H1 (cell line): ENCODE data around the gene NXT2. TPM values are rescaled to one million over a fixed set of nuclear protein-coding genes. Genes with fewer than 3 reads are reported as not detected.
A peak's percentile ranks its signal among the peaks of the same experiment; 100 is the strongest.

Experiments
- CTCF ChIA-PET: fragments of 300-600 bp; sonication (Branson Sonifier 250); formaldehyde crosslinking; loops from one replicate; lab custom pipeline; 2021; ENCODE audit not compliant: partially characterized antibody; lab: Charles Lee
- POLR2A ChIA-PET: fragments of 300-600 bp; sonication (Branson Sonifier 250); formaldehyde crosslinking; loops from one replicate; lab custom pipeline; 2021; ENCODE audit warnings: inconsistent platforms; ENCODE audit not compliant: partially characterized antibody; lab: Charles Lee
- DNase-seq, 2 experiments: peaks; one replicate each; pipeline versions ENCODE4 v3.0.0 to v3.0.0-alpha.2; 2010 to 2022; ENCODE audit warnings: low spot score in 2 of 2, low read depth in 1 of 2, mixed read lengths in 1 of 2
- FAIRE-seq: peaks from 2 replicates; lab custom pipeline; 2011; peaks lifted over from hg19 to GRCh38; lab: Jason Lieb, UNC
- H2AFZ ChIP-seq: 2 replicates; pipeline ENCODE4 v1.8.1; 2012; ENCODE audit warnings: low read length, inconsistent platforms
- H2AK5ac ChIP-seq: 2 replicates; pipeline ENCODE4 v1.6.1; 2013; ENCODE audit warnings: low read depth, low read length
- H2BK120ac ChIP-seq: replicated peaks from 2 replicates; pipeline ENCODE3; 2013; ENCODE audit warnings: low read depth, low read length, inconsistent platforms
- H2BK12ac ChIP-seq: 2 replicates; pipeline ENCODE4 v1.6.1; 2013; ENCODE audit warnings: low read depth, low read length
- H2BK15ac ChIP-seq: 2 replicates; pipeline ENCODE4 v1.6.1; 2013; ENCODE audit warnings: low read length
- H2BK20ac ChIP-seq: 2 replicates; pipeline ENCODE4 v1.6.1; 2013; ENCODE audit warnings: low read length
- H2BK5ac ChIP-seq: 2 replicates; pipeline ENCODE4 v1.6.1; 2013; ENCODE audit warnings: low read depth, low read length
- H3K14ac ChIP-seq: 2 replicates; pipeline ENCODE4 v1.6.1; 2013; ENCODE audit warnings: inconsistent platforms; ENCODE audit not compliant: insufficient read length
- H3K18ac ChIP-seq: 2 replicates; pipeline ENCODE4 v1.6.1; 2013; ENCODE audit warnings: low read length; ENCODE audit errors: extremely low read depth
- H3K23ac ChIP-seq: 2 replicates; pipeline ENCODE4 v1.6.1; 2013; ENCODE audit warnings: inconsistent platforms; ENCODE audit not compliant: insufficient read length
- H3K23me2 ChIP-seq: 2 replicates; pipeline ENCODE4 v1.6.1; 2013; ENCODE audit warnings: low read depth, low read length
- H3K27ac ChIP-seq: 2 replicates; pipeline ENCODE4 v1.6.1; 2011; ENCODE audit warnings: low read depth, low read length, inconsistent platforms
- H3K27me3 ChIP-seq, 4 experiments: replicated peaks in 1 of 4; 1 replicate in 1 of 4; 2 replicates in 3 of 4; pipeline versions ENCODE4 v1.6.1 to v1.8.1; 2011 to 2013; ENCODE audit warnings: low read length in 3 of 4, mild to moderate bottlenecking in 3 of 4, inconsistent platforms in 2 of 4, mixed read lengths in 2 of 4, moderate library complexity in 1 of 4; ENCODE audit not compliant: control insufficient read depth in 3 of 4, insufficient read depth in 3 of 4; ENCODE audit errors: extremely low read depth in 1 of 4
- H3K36me3 ChIP-seq, 4 experiments: 2 replicates each; pipeline versions ENCODE4 v1.6.1 to v1.8.1; 2011 to 2013; ENCODE audit warnings: mild to moderate bottlenecking in 4 of 4, low read length in 3 of 4, moderate library complexity in 2 of 4, control low read depth in 1 of 4, inconsistent platforms in 1 of 4; ENCODE audit not compliant: insufficient read depth in 4 of 4, control insufficient read depth in 2 of 4
- H3K4ac ChIP-seq: replicated peaks from 2 replicates; pipeline ENCODE3; 2013; ENCODE audit warnings: low read length, low read depth, mixed read lengths, inconsistent platforms; ENCODE audit not compliant: insufficient read length
- H3K4me1 ChIP-seq, 4 experiments: replicated peaks in 1 of 4; 1 replicate in 1 of 4; 2 replicates in 3 of 4; pipeline versions ENCODE4 v1.6.1 to v1.8.1; 2011 to 2013; ENCODE audit warnings: low read length in 3 of 4, inconsistent platforms in 2 of 4, mixed read lengths in 1 of 4; ENCODE audit not compliant: insufficient read depth in 4 of 4, control insufficient read depth in 3 of 4
- H3K4me2 ChIP-seq, 2 experiments: 2 replicates each; pipeline versions ENCODE4 v1.6.1 to v1.8.1; 2011 to 2013; ENCODE audit warnings: low read depth in 2 of 2, low read length in 2 of 2, control low read depth in 1 of 2, inconsistent platforms in 1 of 2, mild to moderate bottlenecking in 1 of 2; ENCODE audit not compliant: insufficient read depth in 1 of 2
- H3K4me3 ChIP-seq, 4 experiments: fragments of 200-600, 300-600 bp in 1 of 4; sonication (generic), shearing (Covaris generic), sonication (Bioruptor Twin) in 1 of 4; 2 replicates each; pipeline versions ENCODE4 v1.5.1 to v1.8.1; 2011 to 2016; ENCODE audit warnings: low read length in 4 of 4, low read depth in 3 of 4, control low read depth in 2 of 4, inconsistent platforms in 2 of 4, mild to moderate bottlenecking in 2 of 4, mixed read lengths in 1 of 4, moderate library complexity in 1 of 4; ENCODE audit not compliant: insufficient read depth in 2 of 4; ENCODE audit errors: extremely low read depth in 1 of 4
- H3K56ac ChIP-seq: replicated peaks from 2 replicates; pipeline ENCODE3; 2013; ENCODE audit warnings: low read depth, mild to moderate bottlenecking, mixed read lengths, low read length, inconsistent platforms; ENCODE audit not compliant: insufficient read length
- H3K79me1 ChIP-seq: 2 replicates; pipeline ENCODE4 v1.6.1; 2013; ENCODE audit warnings: low read depth, low read length, control low read depth
- H3K79me2 ChIP-seq, 2 experiments: 2 replicates each; pipeline versions ENCODE4 v1.6.1 to v1.8.1; 2012 to 2013; ENCODE audit warnings: low read length in 2 of 2, mild to moderate bottlenecking in 2 of 2, inconsistent platforms in 1 of 2; ENCODE audit not compliant: insufficient read depth in 2 of 2, control insufficient read depth in 1 of 2
- H3K9ac ChIP-seq, 4 experiments: replicated peaks in 1 of 4; 1 replicate in 1 of 4; 2 replicates in 3 of 4; pipeline versions ENCODE4 v1.6.1 to v1.8.1; 2011 to 2013; ENCODE audit warnings: low read depth in 3 of 4, low read length in 3 of 4, control low read depth in 2 of 4, mild to moderate bottlenecking in 2 of 4, moderate library complexity in 2 of 4, inconsistent platforms in 1 of 4; ENCODE audit errors: extremely low read depth in 1 of 4
- H3K9me3 ChIP-seq, 2 experiments: 2 replicates each; pipeline versions ENCODE4 v1.6.1 to v1.8.1; 2012 to 2013; ENCODE audit warnings: mild to moderate bottlenecking in 2 of 2, moderate library complexity in 2 of 2, control low read depth in 1 of 2, inconsistent platforms in 1 of 2, low read depth in 1 of 2, low read length in 1 of 2, mixed read lengths in 1 of 2; ENCODE audit not compliant: insufficient read depth in 2 of 2
- H4K20me1 ChIP-seq, 2 experiments: replicated peaks in 1 of 2; 2 replicates each; pipeline versions ENCODE3 to v1.8.1; 2011 to 2013; ENCODE audit warnings: inconsistent platforms in 2 of 2, low read length in 2 of 2, mild to moderate bottlenecking in 1 of 2; ENCODE audit not compliant: insufficient read depth in 2 of 2, control insufficient read depth in 1 of 2
- H4K5ac ChIP-seq: 2 replicates; pipeline ENCODE4 v1.6.1; 2013; ENCODE audit warnings: low read length, low read depth, mixed read lengths, inconsistent platforms; ENCODE audit not compliant: insufficient read length
- H4K8ac ChIP-seq: 2 replicates; pipeline ENCODE4 v1.8.0; 2013; ENCODE audit warnings: mild to moderate bottlenecking, moderate library complexity, low read length, inconsistent platforms; ENCODE audit not compliant: insufficient read depth; ENCODE audit errors: extremely low read depth
- H4K91ac ChIP-seq: replicated peaks from 2 replicates; pipeline ENCODE3; 2013; ENCODE audit warnings: low read length, mixed read lengths, inconsistent platforms; ENCODE audit not compliant: insufficient read length
- ASH2L ChIP-seq: fragments of 200-600, 300-600 bp; sonication (generic); IDR thresholded peaks from one replicate; pipeline ENCODE4 v1.7.1; 2017; ENCODE audit warnings: low read length
- CEBPB ChIP-seq: IDR thresholded peaks from 2 replicates; pipeline ENCODE4 v1.6.1; 2012; ENCODE audit warnings: low read depth, low read length
- CHD2 ChIP-seq: IDR thresholded peaks from 2 replicates; pipeline ENCODE4 v1.6.1; 2012; ENCODE audit warnings: low read length, improper control_type of control experiment
- HDAC6 ChIP-seq: IDR thresholded peaks from one replicate; pipeline ENCODE4 v1.7.1; 2012; ENCODE audit warnings: low read depth, mild to moderate bottlenecking, inconsistent platforms, low read length, moderate library complexity
- TBP ChIP-seq: IDR thresholded peaks from 2 replicates; pipeline ENCODE4 v1.6.1; 2011; ENCODE audit warnings: low read depth, low read length, improper control_type of control experiment
- WGBS, 2 experiments: shearing (Covaris generic) in 1 of 2; methylation state at CpG; one replicate each; pipeline versions ENCODE4 v1.1.6 to v1.1.7; 2013 to 2015; ENCODE audit warnings: low lambda C conversion rate in 2 of 2, mixed read lengths in 2 of 2, inconsistent platforms in 1 of 2, low coverage in 1 of 2, missing lambda C conversion rate in 1 of 2; ENCODE audit not compliant: insufficient replicate concordance in 2 of 2, insufficient coverage in 1 of 2, insufficient read length in 1 of 2; ENCODE audit errors: extremely low coverage in 1 of 2, missing lambda C conversion rate in 1 of 2; 5-methylcytosine and 5-hydroxymethylcytosine counted together
- polyA plus RNA-seq, 7 experiments: library from polyadenylated mRNA; depleted of rRNA in 3 of 7; stranded (reverse) in 5 of 7; unstranded in 2 of 7; fragments of >200 nt in 5 of 7; fragments of 200-250 nt in 2 of 7; gene quantifications; 1 replicate in 5 of 7; 2 replicates in 1 of 7; 4 replicates in 1 of 7; pipeline versions ENCODE4 v1.2.1 to v1.2.3, GENCODE V29; 2011 to 2013; ENCODE audit warnings: missing spikeins in 2 of 7, mixed read lengths in 2 of 7
- total RNA-seq: library from RNA; stranded (reverse); fragmentation: NEBNext Ultra II Directional; extraction: Animal tissue kit (Norgen Biotek cat#: 25700); gene quantifications from 2 replicates; pipeline ENCODE4 v1.2.1, GENCODE V29; 2021

NXT2 gene
- total and polyA plus RNA-seq, 2 of the 8 experiments (the other 6 are each of a cell fraction or from before 2014, with no cell fraction given): 6.1 to 13.5 TPM

GRCh38 chrX:109537324-109537665 is 651 bp downstream of the NXT2 start:
- Histone ChIP-seq H4K8ac (no peak overlapping the region), H3K56ac (peak overlapping the region; percentile 16), H3K36me3 (no peaks in the 10 kb centered on the region), H3K27ac (peak overlapping the region; percentile 93; the same call in 1 of the 2 replicates), H3K23ac (no peak overlapping the region), H3K4me2 (peak overlapping the region; percentile 64 to 72), H3K4ac (no peak overlapping the region), H2AK5ac (no peak overlapping the region), H2AFZ (peak overlapping the region; percentile 97), H4K91ac (no peak overlapping the region), H2BK5ac (no peak overlapping the region), H3K4me3 (peak overlapping the region; percentile 82 to 84 (median 84)), H2BK120ac (no peak overlapping the region), H3K14ac (no peak overlapping the region), H4K5ac (no peak overlapping the region), H2BK20ac (no peak overlapping the region), H3K9ac (peak overlapping the region in 3 of 4 experiments; percentile 48 to 85 (median 66); a peak in 6 of 7 replicates), H3K18ac (no peak overlapping the region), H2BK15ac (no peak overlapping the region), H4K20me1 (no peaks in the 10 kb centered on the region), H3K9me3 (no peaks in the 10 kb centered on the region), H3K23me2 (peaks cover 2% of the 10 kb centered on the region; the same call in 1 of the 2 replicates), H3K27me3 (no peaks in the 10 kb centered on the region; a peak in 1 of 7 replicates), H3K79me2 (no peaks in the 10 kb centered on the region), H2BK12ac (no peak overlapping the region), H3K4me1 (no peaks in the 10 kb centered on the region), H3K79me1 (no peaks in the 10 kb centered on the region)
- TF ChIP-seq HDAC6: no peak
- no peak for TF ChIP-seq CHD2
- peak; percentile 8; the same call in 1 of the 2 replicates for TF ChIP-seq TBP
- TF ChIP-seq CEBPB: no peak
- TF ChIP-seq ASH2L: peak; percentile 74
- DNase-seq: no peak
- peak; percentile 28 for FAIRE-seq
- WGBS, 2 experiments: 4% methylated on average over 3 of the region's 10 CpGs; no CpG with 5 or more reads in 1 of the 2 experiments
- CTCF ChIA-PET: interaction anchor here (0.6 to 1.7 kb wide), 3 partner anchors 65 to 102 kb away, joined by 3 to 5 read pairs (median 3); no protein-coding TSS in a partner anchor
- POLR2A ChIA-PET: interaction anchor here (1.3 to 1.4 kb wide), 3 partner anchors 8 to 87 kb away, joined by 3 to 5 read pairs (median 3); partner anchors contain the start of gene KCNE5
